Kidney (tissue), 14 donors: ENCODE measurements around the gene CEP164. TPM values are rescaled to one million over a fixed set of nuclear protein-coding genes. Genes with fewer than 3 reads are reported as not detected.

ENCODE experiments used
- DNase-seq, 5 donors: peaks; one replicate each; pipeline ENCODE4 v3.0.0-alpha.2; 2013 to 2020
- FAIRE-seq: peaks from 2 replicates; lab custom pipeline; 2012; peaks lifted over from hg19 to GRCh38; lab: Jason Lieb, UNC
- H3K27ac ChIP-seq, 2 donors: one replicate each; pipeline ENCODE4 v1.7.0; 2013; ENCODE audit warnings: low read depth in 2 of 2, low read length in 2 of 2, inconsistent platforms in 1 of 2
- H3K27me3 ChIP-seq: one replicate; pipeline ENCODE4 v1.7.1; 2013; ENCODE audit warnings: low read length, inconsistent platforms; ENCODE audit not compliant: control insufficient read depth, insufficient read depth
- H3K36me3 ChIP-seq, 3 donors: one replicate each; pipeline versions ENCODE4 v1.7.0 to v1.7.1; 2013; ENCODE audit warnings: low read length in 3 of 3, control low read depth in 1 of 3, inconsistent platforms in 1 of 3; ENCODE audit not compliant: insufficient read depth in 3 of 3, control insufficient read depth in 2 of 3
- H3K4me1 ChIP-seq, 3 donors: one replicate each; pipeline versions ENCODE4 v1.7.0 to v1.7.1; 2013; ENCODE audit warnings: low read length in 3 of 3, inconsistent platforms in 1 of 3, low read depth in 1 of 3; ENCODE audit not compliant: control insufficient read depth in 2 of 3, insufficient read depth in 2 of 3
- H3K4me3 ChIP-seq, 3 donors: one replicate each; pipeline versions ENCODE4 v1.7.0 to v1.8.1; 2013; ENCODE audit warnings: low read length in 3 of 3, control low read depth in 1 of 3, inconsistent platforms in 1 of 3
- H3K9ac ChIP-seq, 3 donors: one replicate each; pipeline versions ENCODE4 v1.7.0 to v1.7.1; 2013; ENCODE audit warnings: low read length in 3 of 3, control low read depth in 1 of 3, inconsistent platforms in 1 of 3
- H3K9me3 ChIP-seq, 3 donors: one replicate each; pipeline versions ENCODE4 v1.7.0 to v1.7.1; 2013; ENCODE audit warnings: low read length in 3 of 3, control low read depth in 1 of 3, inconsistent platforms in 1 of 3; ENCODE audit not compliant: control insufficient read depth in 2 of 3, insufficient read depth in 1 of 3
- intact Hi-C: fragments of 100-400 bp; cut with DNase I; formaldehyde crosslinking; loops from one replicate; pipeline ENCODE4 v1.11.1; 2022
- polyA plus RNA-seq: library from polyadenylated mRNA; stranded (reverse); fragments of 350-450 nt; fragmentation: Illumina TruSeq; extraction: RNeasy Lipid Tissue Mini Kit (QIAGEN cat#74804); gene quantifications from one replicate; pipeline ENCODE4 v1.2.3, GENCODE V29; 2014; ENCODE audit warnings: low read depth, low replicate concordance; ENCODE audit not compliant: insufficient read depth
- total RNA-seq: library from RNA; stranded (reverse); fragmentation: NEBNext Ultra II Directional; extraction: Animal tissue kit (Norgen Biotek cat#: 25700); gene quantifications from one replicate; pipeline ENCODE4 v1.2.1, GENCODE V29; 2021
- TF ChIP-seq, protein P1 (sequence below): IDR thresholded peaks from 3 replicates; pipeline ENCODE4 v1.5.1; 2012; ENCODE audit warnings: mild to moderate bottlenecking, moderate library complexity, borderline replicate concordance; ENCODE audit not compliant: insufficient read depth; ENCODE audit errors: extremely low read depth
- donor health status: control.
- donor health status: control.
- donor health status: control.
- donor health status: control.
- donor health status: control.
- donor health status: DM: yes; HTN: yes; CAD: no.
- donor health status: Normal renal cell carcinoma (clear cell type).

CEP164 gene
- total and polyA plus RNA-seq, 2 donors from 2014 or later = 7.9 to 30.7 TPM

DNA sequence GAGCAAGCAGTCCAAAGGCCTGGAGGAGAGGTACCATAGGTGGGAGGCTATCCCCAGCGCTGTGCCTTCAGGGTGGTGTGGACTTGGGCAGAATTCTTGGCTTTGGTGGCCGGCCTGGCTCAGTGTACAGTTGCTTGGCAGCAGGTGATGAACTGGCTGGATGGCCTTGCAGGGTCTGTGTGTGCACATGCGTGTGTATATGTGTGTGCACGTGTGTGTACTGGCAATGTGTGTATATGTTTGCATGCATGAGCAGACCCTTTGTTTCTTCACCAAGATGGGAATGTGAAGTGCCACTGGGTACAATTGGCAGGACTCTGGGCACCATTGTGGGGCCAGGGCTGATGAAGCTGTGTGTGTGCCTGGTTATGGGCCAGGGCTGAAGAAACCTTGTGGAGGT is 53.0 kb downstream of the CEP164 start:
- intact Hi-C loops = no loop called here
- H3K4me3 ChIP-seq = no peak overlapping the region
- TF ChIP-seq, protein P1, sequence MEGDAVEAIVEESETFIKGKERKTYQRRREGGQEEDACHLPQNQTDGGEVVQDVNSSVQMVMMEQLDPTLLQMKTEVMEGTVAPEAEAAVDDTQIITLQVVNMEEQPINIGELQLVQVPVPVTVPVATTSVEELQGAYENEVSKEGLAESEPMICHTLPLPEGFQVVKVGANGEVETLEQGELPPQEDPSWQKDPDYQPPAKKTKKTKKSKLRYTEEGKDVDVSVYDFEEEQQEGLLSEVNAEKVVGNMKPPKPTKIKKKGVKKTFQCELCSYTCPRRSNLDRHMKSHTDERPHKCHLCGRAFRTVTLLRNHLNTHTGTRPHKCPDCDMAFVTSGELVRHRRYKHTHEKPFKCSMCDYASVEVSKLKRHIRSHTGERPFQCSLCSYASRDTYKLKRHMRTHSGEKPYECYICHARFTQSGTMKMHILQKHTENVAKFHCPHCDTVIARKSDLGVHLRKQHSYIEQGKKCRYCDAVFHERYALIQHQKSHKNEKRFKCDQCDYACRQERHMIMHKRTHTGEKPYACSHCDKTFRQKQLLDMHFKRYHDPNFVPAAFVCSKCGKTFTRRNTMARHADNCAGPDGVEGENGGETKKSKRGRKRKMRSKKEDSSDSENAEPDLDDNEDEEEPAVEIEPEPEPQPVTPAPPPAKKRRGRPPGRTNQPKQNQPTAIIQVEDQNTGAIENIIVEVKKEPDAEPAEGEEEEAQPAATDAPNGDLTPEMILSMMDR = no peak
- no peaks in the 10 kb centered on the region for H3K4me1 ChIP-seq
- FAIRE-seq = no peak
- no peaks in the 10 kb centered on the region for H3K9me3 ChIP-seq
- H3K9ac ChIP-seq = no peak overlapping the region
- H3K27me3 ChIP-seq = no peaks in the 10 kb centered on the region
- H3K36me3 ChIP-seq = peaks cover 0 to 26% (median 25%) of the 10 kb centered on the region in 3 donors
- no peak overlapping the region for H3K27ac ChIP-seq
- no peak for DNase-seq

DNA sequence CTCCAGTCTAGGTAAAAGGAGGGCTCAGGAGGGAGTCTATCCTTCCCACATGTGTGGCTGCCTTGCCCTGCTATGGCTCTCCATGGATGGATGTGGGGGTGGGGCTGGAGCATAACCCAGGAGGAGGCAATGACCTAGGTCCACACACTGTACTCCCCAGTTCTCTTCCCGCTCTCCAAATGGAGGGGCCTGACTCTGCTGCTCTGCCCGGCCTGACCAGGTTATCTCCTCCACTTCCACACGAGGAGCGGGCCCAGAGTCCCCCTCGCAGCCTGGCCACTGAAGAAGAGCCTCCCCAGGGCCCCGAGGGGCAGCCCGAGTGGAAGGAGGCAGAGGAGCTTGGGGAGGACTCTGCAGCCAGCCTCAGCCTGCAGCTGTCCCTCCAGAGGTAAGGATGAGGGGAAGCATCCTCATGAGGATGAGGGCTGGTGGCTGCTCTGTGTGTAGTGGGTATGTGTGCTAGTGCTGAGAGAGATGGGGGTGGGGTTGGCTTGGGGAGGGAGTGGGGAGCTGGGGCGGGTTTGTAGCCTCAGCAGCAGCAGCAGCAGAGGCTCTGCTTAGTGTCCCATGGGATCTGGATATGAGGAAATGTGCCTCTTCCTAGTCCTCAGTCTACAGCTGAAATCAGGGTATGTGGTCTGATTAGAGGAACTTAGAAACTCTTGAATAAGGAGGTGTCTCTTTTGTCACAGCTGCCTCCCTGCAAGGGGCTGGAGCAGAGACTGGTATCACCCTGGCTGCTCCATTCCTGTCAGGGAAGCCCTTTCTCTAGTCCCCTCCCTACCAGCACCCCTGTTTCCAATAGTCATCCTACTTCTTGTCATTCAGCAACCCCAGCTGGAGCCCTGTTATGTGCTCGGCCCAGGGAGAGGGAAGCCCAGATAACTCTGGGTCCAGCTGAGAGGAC is 54.1 kb downstream of the CEP164 start:
- no peak overlapping the region for H3K4me3 ChIP-seq
- H3K27me3 ChIP-seq = no peaks in the 10 kb centered on the region
- intact Hi-C loops = no loop called here
- DNase-seq (no peak), FAIRE-seq (no peak)
- H3K36me3 ChIP-seq = peaks cover 0 to 24% (median 16%) of the 10 kb centered on the region in 3 donors
- H3K9me3 ChIP-seq = no peaks in the 10 kb centered on the region
- H3K4me1 ChIP-seq = no peaks in the 10 kb centered on the region
- no peak overlapping the region for H3K27ac ChIP-seq
- TF ChIP-seq, protein P1 = no peak
- no peak overlapping the region for H3K9ac ChIP-seq

DNA sequence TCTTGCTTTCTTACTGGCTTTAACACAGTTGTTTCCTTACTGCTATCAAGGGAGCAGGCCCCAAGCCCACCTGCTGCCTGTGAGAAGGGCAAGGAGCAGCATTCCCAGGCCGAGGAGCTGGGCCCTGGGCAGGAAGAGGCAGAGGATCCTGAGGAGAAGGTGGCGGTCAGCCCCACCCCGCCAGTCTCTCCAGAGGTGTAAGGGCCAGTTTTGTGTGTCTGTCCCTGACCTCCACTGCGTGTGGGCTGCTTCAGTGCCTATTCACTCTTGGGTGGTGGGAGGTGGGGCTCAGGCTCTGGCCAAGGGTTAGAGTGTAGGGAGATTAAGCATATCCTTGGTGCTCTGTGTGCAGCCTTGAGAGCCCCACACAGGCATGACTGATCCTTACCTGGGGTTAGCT is 55.1 kb downstream of the CEP164 start:
- no peak overlapping the region for H3K27ac ChIP-seq
- H3K4me1 ChIP-seq = no peaks in the 10 kb centered on the region
- DNase-seq = no peak
- H3K4me3 ChIP-seq = no peak overlapping the region
- H3K36me3 ChIP-seq = peaks cover 2 to 24% (median 17%) of the 10 kb centered on the region in 3 donors
- FAIRE-seq = no peak
- intact Hi-C loops = no loop called here
- H3K9me3 ChIP-seq = no peaks in the 10 kb centered on the region
- no peak overlapping the region for H3K9ac ChIP-seq
- TF ChIP-seq, protein P1 = no peak
- no peaks in the 10 kb centered on the region for H3K27me3 ChIP-seq
